D721Med (cell line): ENCODE data around the gene FBXO3.

Experiments
- DNase-seq: peaks from one replicate; pipeline ENCODE4 v3.0.0; 2011; ENCODE audit warnings: low spot score; ENCODE audit not compliant: insufficient read length
- FAIRE-seq: peaks from 2 replicates; lab custom pipeline; 2011; peaks lifted over from hg19 to GRCh38; lab: Jason Lieb, UNC
- CTCF ChIP-seq: IDR thresholded peaks from 2 replicates; pipeline ENCODE4 v1.5.1; 2012; ENCODE audit warnings: mild to moderate bottlenecking, control low read depth; ENCODE audit not compliant: insufficient read depth; ENCODE audit errors: missing control alignments

Gene FBXO3

GRCh38 chr11:33696411-33696810 lies 77.9 kb downstream of the FBXO3 start:
- DNase-seq (no peak), FAIRE-seq (no peak)
- TF ChIP-seq CTCF = no peak

GRCh38 chr11:33695051-33695566 lies 79.2 kb downstream of the FBXO3 start:
- DNase-seq (no peak), FAIRE-seq (no peak)
- no peak for TF ChIP-seq CTCF

GRCh38 chr11:33694346-33695050 lies 79.8 kb downstream of the FBXO3 start:
- TF ChIP-seq CTCF = no peak
- FAIRE-seq = no peak
- DNase-seq = no peak

GRCh38 chr11:33692541-33692940 lies 81.8 kb downstream of the FBXO3 start:
- TF ChIP-seq CTCF = no peak
- DNase-seq (no peak), FAIRE-seq (no peak)

GRCh38 chr11:33692013-33692504 lies 82.3 kb downstream of the FBXO3 start:
- no peak for TF ChIP-seq CTCF
- DNase-seq (no peak), FAIRE-seq (no peak)

GRCh38 chr11:33691066-33691864 lies 83.1 kb downstream of the FBXO3 start:
- DNase-seq (no peak), FAIRE-seq (no peak)
- no peak for TF ChIP-seq CTCF
